Neutrophil (primary cell): ENCODE results near the gene MARF1.
A peak's percentile ranks its signal among the peaks of the same experiment; 100 is the strongest.
"Not testable (repeated sequence)": the region's sequence is repeated elsewhere in the genome, so short reads cannot be mapped to it uniquely, and the experiment has no call there.

Experiments used
- H3K27ac ChIP-seq: fragments of 200-600 bp; sonication (generic); 2 replicates; pipeline ENCODE4 v1.5.1; 2016; ENCODE audit warnings: mild to moderate bottlenecking, moderate library complexity
- H3K27me3 ChIP-seq: fragments of 200-600 bp; sonication (generic); 2 replicates; pipeline ENCODE4 v1.6.0; 2016; ENCODE audit warnings: mild to moderate bottlenecking
- H3K36me3 ChIP-seq: fragments of 200-600 bp; sonication (generic); 2 replicates; pipeline ENCODE4 v1.5.1; 2017
- H3K4me1 ChIP-seq, 2 experiments: fragments of 200-600 bp in 1 of 2; sonication (generic) in 1 of 2; 1 replicate in 1 of 2; 2 replicates in 1 of 2; pipeline versions ENCODE4 v1.5.1 to v1.6.1; 2013 to 2016; ENCODE audit warnings: low read depth in 1 of 2, low read length in 1 of 2, mild to moderate bottlenecking in 1 of 2, moderate library complexity in 1 of 2; ENCODE audit not compliant: control insufficient read depth in 1 of 2, insufficient read depth in 1 of 2
- H3K4me3 ChIP-seq, 2 experiments: fragments of 200-600 bp in 1 of 2; sonication (generic) in 1 of 2; 1 replicate in 1 of 2; 2 replicates in 1 of 2; pipeline ENCODE4 v1.5.1; 2013 to 2016; ENCODE audit warnings: low read depth in 1 of 2, low read length in 1 of 2, mild to moderate bottlenecking in 1 of 2, moderate library complexity in 1 of 2
- H3K9me3 ChIP-seq: fragments of 200-600 bp; sonication (generic); 2 replicates; pipeline ENCODE4 v1.5.1; 2016
- CTCF ChIP-seq: fragments of 200-600 bp; sonication (generic); IDR thresholded peaks from 2 replicates; pipeline ENCODE4 v1.5.1; 2016; ENCODE audit warnings: antibody characterized with exemption

MARF1 gene

GRCh38 chr16:15547768-15548096 is 95.2 kb downstream of the MARF1 start:
- no peak overlapping the region for H3K4me3 ChIP-seq
- H3K27me3 ChIP-seq = no peaks in the 10 kb centered on the region
- no peaks in the 10 kb centered on the region for H3K9me3 ChIP-seq
- no peaks in the 10 kb centered on the region for H3K36me3 ChIP-seq
- H3K27ac ChIP-seq = no peak overlapping the region
- H3K4me1 ChIP-seq = no peaks in the 10 kb centered on the region
- no peak for TF ChIP-seq CTCF

GRCh38 chr16:15547072-15547767 is 95.7 kb downstream of the MARF1 start:
- H3K4me3 ChIP-seq, H3K36me3 ChIP-seq, H3K27ac ChIP-seq, H3K27me3 ChIP-seq, H3K9me3 ChIP-seq, H3K4me1 ChIP-seq: not testable (repeated sequence)

- no peaks in the 10 kb centered on the region for H3K9me3 ChIP-seq
- H3K4me3 ChIP-seq = no peak overlapping the region
- no peak for TF ChIP-seq CTCF
- H3K36me3 ChIP-seq = no peaks in the 10 kb centered on the region
- H3K27ac ChIP-seq = no peak overlapping the region
- no peaks in the 10 kb centered on the region for H3K27me3 ChIP-seq
- H3K4me1 ChIP-seq = no peaks in the 10 kb centered on the region
Observed at GRCh38 chr16:15545544-15545943, 97.4 kb downstream of the MARF1 start.

- H3K4me3 ChIP-seq = no peak overlapping the region
Observed at GRCh38 chr16:15544405-15544804, 98.5 kb downstream of the MARF1 start.

More at GRCh38 chr16:15544405-15544804, 98.5 kb downstream of the MARF1 start:
- no peak for TF ChIP-seq CTCF
- Histone ChIP-seq H3K9me3 (no peaks in the 10 kb centered on the region), H3K4me1 (no peaks in the 10 kb centered on the region), H3K27me3 (no peaks in the 10 kb centered on the region), H3K27ac (peak overlapping the region; percentile 8), H3K36me3 (no peaks in the 10 kb centered on the region)
